HepG2 (cell line): ENCODE measurements around the gene CCDC122.

Source experiments
- CEBPB ChIP-seq: IDR thresholded peaks from 2 replicates; pipeline ENCODE4 v1.6.1; 2011; ENCODE audit warnings: low read depth, low read length, improper control_type of control experiment, borderline replicate concordance
- KLF12 ChIP-seq: sonication (generic); formaldehyde crosslinking; IDR thresholded peaks from 2 replicates; pipeline ENCODE4 v1.4.0; 2020; ENCODE audit warnings: missing genetic modification reagents, borderline replicate concordance
- SP4 ChIP-seq: sonication (generic); formaldehyde crosslinking; IDR thresholded peaks from 2 replicates; pipeline ENCODE4 v1.8.1; 2023; ENCODE audit warnings: mild to moderate bottlenecking, missing genetic modification reagents
- TF ChIP-seq, protein P1 (sequence below): sonication (generic); formaldehyde crosslinking; IDR thresholded peaks from 2 replicates; pipeline ENCODE4 v1.8.0; 2022; ENCODE audit warnings: mild to moderate bottlenecking, missing genetic modification reagents, moderate library complexity

DNA sequence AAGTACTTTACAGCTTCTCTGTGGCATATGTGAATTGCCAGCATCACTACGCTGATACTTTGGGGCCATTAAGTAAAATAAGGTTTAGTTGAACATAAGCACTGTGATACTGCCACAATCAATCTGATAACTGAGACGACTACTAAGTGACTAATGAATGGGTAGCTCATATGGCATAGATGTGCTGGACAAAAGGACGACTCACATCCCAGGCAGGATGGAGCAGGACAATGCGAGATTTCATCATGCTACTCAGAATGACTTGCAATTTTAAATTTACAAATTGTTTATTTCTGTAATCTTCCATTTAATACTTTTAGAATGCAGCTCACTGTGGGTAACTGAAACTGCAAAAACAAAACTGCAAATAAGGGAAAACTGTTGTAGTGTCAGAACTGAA lies 13.6 kb downstream of the CCDC122 start:
- TF ChIP-seq SP4 (CRISPR knock-in tag) = no peak
- no peak for TF ChIP-seq KLF12
- no peak for TF ChIP-seq CEBPB
- TF ChIP-seq, protein P1, sequence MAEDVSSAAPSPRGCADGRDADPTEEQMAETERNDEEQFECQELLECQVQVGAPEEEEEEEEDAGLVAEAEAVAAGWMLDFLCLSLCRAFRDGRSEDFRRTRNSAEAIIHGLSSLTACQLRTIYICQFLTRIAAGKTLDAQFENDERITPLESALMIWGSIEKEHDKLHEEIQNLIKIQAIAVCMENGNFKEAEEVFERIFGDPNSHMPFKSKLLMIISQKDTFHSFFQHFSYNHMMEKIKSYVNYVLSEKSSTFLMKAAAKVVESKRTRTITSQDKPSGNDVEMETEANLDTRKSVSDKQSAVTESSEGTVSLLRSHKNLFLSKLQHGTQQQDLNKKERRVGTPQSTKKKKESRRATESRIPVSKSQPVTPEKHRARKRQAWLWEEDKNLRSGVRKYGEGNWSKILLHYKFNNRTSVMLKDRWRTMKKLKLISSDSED (CRISPR knock-in tag) = no peak
